Skin epidermis (tissue), 12 donors: ENCODE data around the gene BICRA.
"Not testable (repeated sequence)": the region's sequence is repeated elsewhere in the genome, so short reads cannot be mapped to it uniquely, and the experiment has no call there.

Experiments
- H3K27ac ChIP-seq, 21 experiments: fragments of 200-600 bp; sonication (generic) in 11 of 21; one replicate each; pipeline ENCODE4 v1.5.0; 2020; ENCODE audit warnings: mild to moderate bottlenecking in 3 of 21, inconsistent platforms in 2 of 21, moderate library complexity in 2 of 21
- H3K4me3 ChIP-seq, 7 experiments: fragments of 200-600 bp; sonication (generic) in 2 of 7; one replicate each; pipeline ENCODE4 v1.5.0; 2020; ENCODE audit warnings: inconsistent platforms in 2 of 7, mild to moderate bottlenecking in 2 of 7, moderate library complexity in 1 of 7

Gene BICRA

GRCh38 chr19:47608969-47609905 is at the start of gene BICRA:
TSS of gene BICRA (plus strand) at chr19:47609134. CDS start at chr19:47673575, 64,441 bp downstream.
- peak within 1 kb of the TSS; percentile 88 to 100 (median 96) for H3K27ac ChIP-seq
- H3K4me3 ChIP-seq, result peak within 1 kb of the TSS; percentile 87 to 98 (median 96)

- H3K4me3 ChIP-seq, result no peak overlapping the region
- no peak overlapping the region for H3K27ac ChIP-seq
Observed at GRCh38 chr19:47560999-47561398, 47.9 kb upstream of the BICRA start.

GRCh38 chr19:47561440-47562057 is 47.4 kb upstream of the BICRA start:
- H3K27ac ChIP-seq, result no peak overlapping the region

GRCh38 chr19:47564081-47564480 is 44.9 kb upstream of the BICRA start:
- Histone ChIP-seq H3K4me3 (no peak overlapping the region), H3K27ac (no peak overlapping the region)

More at GRCh38 chr19:47561440-47562057, 47.4 kb upstream of the BICRA start:
- no peak overlapping the region for H3K4me3 ChIP-seq

- Histone ChIP-seq H3K4me3 (no peak overlapping the region), H3K27ac (no peak overlapping the region)
Observed at GRCh38 chr19:47569331-47569730, 39.6 kb upstream of the BICRA start.

GRCh38 chr19:47572635-47573034 is 36.3 kb upstream of the BICRA start:
- no peak overlapping the region for H3K27ac ChIP-seq
- peak overlapping the region in 3 of 7 experiments; percentile 29 to 43 (median 34) for H3K4me3 ChIP-seq

GRCh38 chr19:47573071-47574026 is 35.6 kb upstream of the BICRA start, which contains the start of gene ZNF541:
TSS of gene ZNF541 (minus strand) at chr19:47573148. CDS start at chr19:47555856, 17,292 bp downstream.
- Histone ChIP-seq H3K27ac (peak within 1 kb of the TSS in 7 of 21 experiments; percentile 16 to 62 (median 37)), H3K4me3 (peak within 1 kb of the TSS; percentile 10 to 43 (median 29))

GRCh38 chr19:47580397-47580796 is 28.5 kb upstream of the BICRA start:
- H3K4me3 ChIP-seq, result no peak overlapping the region

GRCh38 chr19:47581605-47582319 is 27.2 kb upstream of the BICRA start:
- Histone ChIP-seq H3K27ac (peak overlapping the region in 15 of 21 experiments; percentile 13 to 74 (median 55)), H3K4me3 (no peak overlapping the region)

More at GRCh38 chr19:47580397-47580796, 28.5 kb upstream of the BICRA start:
- no peak overlapping the region for H3K27ac ChIP-seq

GRCh38 chr19:47582320-47582909 is 26.5 kb upstream of the BICRA start:
- peak overlapping the region in 15 of 21 experiments; percentile 8 to 74 (median 55) for H3K27ac ChIP-seq

GRCh38 chr19:47583161-47583560 is 25.8 kb upstream of the BICRA start:
- peak overlapping the region in 11 of 21 experiments; percentile 22 to 74 (median 54) for H3K27ac ChIP-seq
- H3K4me3 ChIP-seq, result not testable (repeated sequence)

More at GRCh38 chr19:47582320-47582909, 26.5 kb upstream of the BICRA start:
- H3K4me3 ChIP-seq, result no peak overlapping the region

- H3K27ac ChIP-seq, result no peak overlapping the region
- H3K4me3 ChIP-seq, result no peak overlapping the region
Observed at GRCh38 chr19:47587295-47587694, 21.6 kb upstream of the BICRA start.

GRCh38 chr19:47589824-47590223 is 19.1 kb upstream of the BICRA start:
- Histone ChIP-seq H3K4me3 (no peak overlapping the region), H3K27ac (peak overlapping the region in 2 of 21 experiments; percentile 16 to 28)

GRCh38 chr19:47593860-47594259 is 15.1 kb upstream of the BICRA start:
- Histone ChIP-seq H3K4me3 (no peak overlapping the region), H3K27ac (no peak overlapping the region)

GRCh38 chr19:47595944-47596343 is 13.0 kb upstream of the BICRA start:
- H3K27ac ChIP-seq, result no peak overlapping the region
- H3K4me3 ChIP-seq, result no peak overlapping the region

GRCh38 chr19:47598407-47599349 is 10.3 kb upstream of the BICRA start:
- Histone ChIP-seq H3K27ac (peak overlapping the region in 17 of 21 experiments; percentile 30 to 90 (median 80)), H3K4me3 (peak overlapping the region in 2 of 7 experiments; percentile 14 to 22)

GRCh38 chr19:47599671-47600245 is 9.2 kb upstream of the BICRA start:
- Histone ChIP-seq H3K27ac (peak overlapping the region in 20 of 21 experiments; percentile 25 to 90 (median 64)), H3K4me3 (peak overlapping the region; percentile 20 to 59 (median 43))
